T-helper 1 cell treated with Interleukin-12 subunit alpha and Interleukin-12 subunit beta and Interleukin-4 antibody, amounts not matched to agents 30 ng/mL and 1 ng/mL, for 36 hours (primary cell): ENCODE data around the gene CCDC172. TPM values are rescaled to one million over a fixed set of nuclear protein-coding genes. Genes with fewer than 3 reads are reported as not detected.

Experiments used
- intact Hi-C: fragments of 100-400 bp; cut with micrococcal nuclease; formaldehyde crosslinking; loops from one replicate; pipeline ENCODE4 v1.15.1; 2024
- total RNA-seq: library from RNA; stranded (reverse); gene quantifications from 2 replicates; pipeline ENCODE4 v1.2.3, GENCODE V29; 2022

The CCDC172 gene
- total RNA-seq, 1 donor from 2014 or later: not detected

DNA sequence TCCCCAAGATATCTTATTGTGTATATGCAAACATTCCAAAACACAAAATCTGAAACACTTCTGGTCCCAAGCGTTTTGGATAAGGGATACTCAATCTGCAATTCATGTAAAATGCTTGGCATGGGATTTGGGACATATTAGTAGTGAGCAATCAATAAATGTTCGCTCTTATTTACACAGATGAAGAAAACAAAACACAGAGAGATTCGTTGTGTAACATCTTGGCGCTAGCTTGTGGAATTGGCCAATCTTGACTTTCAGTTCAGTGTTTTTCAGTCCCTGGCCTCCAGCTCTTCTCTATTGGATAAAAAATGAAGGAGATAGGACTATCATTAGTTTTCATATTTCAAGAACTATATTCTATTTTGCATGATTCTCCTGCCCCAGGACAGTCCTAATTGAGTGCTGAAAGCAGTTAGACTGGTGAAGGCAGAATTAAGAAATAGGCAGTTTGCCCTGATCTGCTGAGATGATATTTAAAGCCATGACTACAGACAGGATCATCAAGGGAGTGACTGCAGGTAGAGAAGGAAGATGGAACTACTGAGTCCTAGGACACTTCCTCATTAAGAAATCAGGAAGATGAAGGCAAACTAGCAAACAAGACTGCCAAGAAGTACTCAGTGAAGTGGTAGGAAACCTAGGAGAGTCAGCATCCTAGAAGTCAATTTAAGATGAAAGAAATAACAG is 105.2 kb downstream of the CCDC172 start:
- intact Hi-C loops: no loop called here

Other genes with a start within 250 kb of the CCDC172 start
- not detected in 2 replicates for gene GFRA1, start 51.2 kb upstream of the CCDC172 start, total RNA-seq
- not detected in 2 replicates for gene PNLIPRP3, start 103.4 kb downstream of the CCDC172 start, total RNA-seq
- gene PNLIP, start 221.5 kb downstream of the CCDC172 start, total RNA-seq: not detected in 2 replicates